GM19397 (cell line): ENCODE results near the gene KRTAP10-3.
"Not testable (repeated sequence)": the region's sequence is repeated elsewhere in the genome, so short reads cannot be mapped to it uniquely, and the experiment has no call there.

Experiments
- ATAC-seq: cut with Tn5 transposase; IDR thresholded peaks from one replicate; pipeline ENCODE4 v1.9.1; 2021; ENCODE audit warnings: mild to moderate bottlenecking, moderate library complexity; ENCODE audit not compliant: unreplicated experiment

The KRTAP10-3 gene

GRCh38 chr21:44572959-44573583, 14.5 kb upstream of the KRTAP10-3 start:
- no peak for ATAC-seq

- no peak for ATAC-seq
Observed at GRCh38 chr21:44571844-44572782, 13.5 kb upstream of the KRTAP10-3 start.

- ATAC-seq = no peak
Observed at GRCh38 chr21:44571296-44571695, 12.7 kb upstream of the KRTAP10-3 start.

- no peak for ATAC-seq
Observed at GRCh38 chr21:44569861-44570517, 11.4 kb upstream of the KRTAP10-3 start.

- no peak for ATAC-seq
Observed at GRCh38 chr21:44568667-44569556, 10.3 kb upstream of the KRTAP10-3 start.

GRCh38 chr21:44568261-44568660, 9.7 kb upstream of the KRTAP10-3 start:
- ATAC-seq = no peak

GRCh38 chr21:44567481-44568171, 9.0 kb upstream of the KRTAP10-3 start:
- no peak for ATAC-seq

- no peak for ATAC-seq
Observed at GRCh38 chr21:44566403-44566802, 7.8 kb upstream of the KRTAP10-3 start.

- no peak for ATAC-seq
Observed at GRCh38 chr21:44564886-44565598, 6.4 kb upstream of the KRTAP10-3 start.

GRCh38 chr21:44564099-44564498, 5.5 kb upstream of the KRTAP10-3 start:
- no peak for ATAC-seq

GRCh38 chr21:44558329-44558675, 293 bp downstream of the KRTAP10-3 start:
- not testable (repeated sequence) for ATAC-seq

GRCh38 chr21:44557491-44558328, 885 bp downstream of the KRTAP10-3 start:
- no peak for ATAC-seq

GRCh38 chr21:44556879-44557278, 1.7 kb downstream of the KRTAP10-3 start:
- ATAC-seq = no peak

GRCh38 chr21:44555200-44555875, 3.3 kb downstream of the KRTAP10-3 start:
- no peak for ATAC-seq

- no peak for ATAC-seq
Observed at GRCh38 chr21:44552681-44553080, 5.9 kb downstream of the KRTAP10-3 start.

- ATAC-seq = no peak
Observed at GRCh38 chr21:44552136-44552535, 6.5 kb downstream of the KRTAP10-3 start.

GRCh38 chr21:44551340-44551961, 7.1 kb downstream of the KRTAP10-3 start, which contains the start of gene KRTAP10-2:
Gene KRTAP10-2 (minus strand): TSS chr21:44551505. CDS start chr21:44551458, 47 bp downstream.
- ATAC-seq = no peak
